Body of pancreas (tissue), 4 donors: ENCODE measurements around the gene IMMT.

ENCODE experiments used
- CTCF ChIP-seq, 7 experiments: fragments of 450-650 bp in 4 of 7; fragments of 200-600 bp in 3 of 7; sonication (generic) in 3 of 7; IDR thresholded peaks; one replicate each; pipeline ENCODE4 v1.5.1; 2016 to 2019; ENCODE audit warnings: antibody characterized with exemption in 7 of 7
- POLR2A ChIP-seq, 3 donors: fragments of 450-650 bp; IDR thresholded peaks; one replicate each; pipeline ENCODE4 v1.6.1; 2016; ENCODE audit warnings: antibody characterized with exemption in 3 of 3, mild to moderate bottlenecking in 2 of 3

- no peak for TF ChIP-seq CTCF (IDR thresholded peaks at IDR 0.05)
- no peak for TF ChIP-seq POLR2A (IDR thresholded peaks at IDR 0.05)
These were observed 52.6 kb downstream of the IMMT start for GRCh38 chr2:86142436-86143257.
